HepG2 (cell line): Measurements from ENCODE around the gene OSCP1. TPM values are rescaled to one million over a fixed set of nuclear protein-coding genes. Genes with fewer than 3 reads are reported as not detected.

Experiments
- ARHGAP35 ChIP-seq: sonication (generic); formaldehyde crosslinking; IDR thresholded peaks from 2 replicates; pipeline ENCODE4 v1.9.0; 2022; ENCODE audit warnings: mild to moderate bottlenecking, inconsistent platforms, moderate library complexity, missing genetic modification reagents, borderline replicate concordance
- DZIP1 ChIP-seq: sonication (generic); formaldehyde crosslinking; IDR thresholded peaks from 2 replicates; pipeline ENCODE4 v1.5.0; 2020; ENCODE audit warnings: mild to moderate bottlenecking, missing genetic modification reagents
- HNRNPK ChIP-seq: fragments of 200-400 bp; formaldehyde crosslinking; IDR thresholded peaks from 2 replicates; pipeline ENCODE4 v1.6.1; 2018; ENCODE audit warnings: low read length, low read depth, moderate library complexity, mild to moderate bottlenecking; ENCODE audit not compliant: poor library complexity, severe bottlenecking
- KAT8 ChIP-seq: IDR thresholded peaks from 2 replicates; pipeline ENCODE4 v1.6.1; 2016; ENCODE audit warnings: missing genetic modification reagents, missing compliant biosample characterization
- LRRFIP1 ChIP-seq: sonication (generic); formaldehyde crosslinking; conservative IDR thresholded peaks from 2 replicates; pipeline ENCODE4 v1.4.0; 2020; ENCODE audit warnings: missing genetic modification reagents
- PRDM10 ChIP-seq: sonication (generic); formaldehyde crosslinking; IDR thresholded peaks from 2 replicates; pipeline ENCODE4 v1.4.0; 2020; ENCODE audit warnings: low read depth, missing genetic modification reagents
- RBFOX2 ChIP-seq: fragments of 200-400 bp; formaldehyde crosslinking; IDR thresholded peaks from 2 replicates; pipeline ENCODE4 v1.6.1; 2017; ENCODE audit warnings: low read depth, mild to moderate bottlenecking, low read length
- ZKSCAN8 ChIP-seq: IDR thresholded peaks from 2 replicates; pipeline ENCODE4 v1.6.1; 2016; ENCODE audit warnings: borderline replicate concordance, missing genetic modification reagents, missing compliant biosample characterization
- ZNF136 ChIP-seq: sonication (generic); formaldehyde crosslinking; IDR thresholded peaks from 2 replicates; pipeline ENCODE4 v1.8.1; 2022; ENCODE audit warnings: low read depth, mild to moderate bottlenecking, moderate library complexity, missing genetic modification reagents
- ZNF770 ChIP-seq: sonication (generic); formaldehyde crosslinking; IDR thresholded peaks from 2 replicates; pipeline ENCODE4 v1.5.0; 2020; ENCODE audit warnings: mild to moderate bottlenecking, missing genetic modification reagents
- ZNF775 ChIP-seq: sonication (generic); formaldehyde crosslinking; IDR thresholded peaks from 2 replicates; pipeline ENCODE4 v1.4.0; 2020; ENCODE audit warnings: missing genetic modification reagents, mild to moderate bottlenecking, moderate library complexity, borderline replicate concordance
- polyA plus RNA-seq, 8 experiments: library from polyadenylated mRNA; depleted of rRNA in 3 of 8; stranded (reverse) in 7 of 8; unstranded in 1 of 8; fragments of >200 nt; fragmentation: Illumina TruSeq in 4 of 8; extraction: Trizol in 4 of 8; gene quantifications; 2 replicates each; pipeline versions ENCODE4 v1.2.1 to v1.2.3, GENCODE V29; 2011 to 2016; ENCODE audit warnings: low read depth in 4 of 8, missing spikeins in 1 of 8, mixed read lengths in 1 of 8; ENCODE audit not compliant: insufficient read depth in 1 of 8
- total RNA-seq, 5 experiments: library from RNA; depleted of rRNA; stranded (reverse); fragments of >200 nt; fragmentation: Illumina TruSeq; extraction: Trizol; gene quantifications; 2 replicates each; pipeline ENCODE4 v1.2.3, GENCODE V29; 2016; ENCODE audit warnings: low read depth in 1 of 5

OSCP1 gene
- total and polyA plus RNA-seq, 2 of the 13 experiments (the other 11 are each of a cell fraction or from before 2014, with no cell fraction given) = 0.60 to 0.84 TPM

GRCh38 chr1:36397378-36398230, 52.6 kb downstream of the OSCP1 start, which contains the start of gene LSM10 (continued):
- TF ChIP-seq PRDM10 = no peak; the same call in 1 of the 2 replicates
- peak; percentile 89 for TF ChIP-seq RBFOX2
- peak; percentile 92 for TF ChIP-seq DZIP1 (CRISPR knock-in tag)
- no peak for TF ChIP-seq HNRNPK
- TF ChIP-seq ZKSCAN8 (CRISPR knock-in tag) = peak; percentile 69; the same call in 1 of the 2 replicates
- no peak for TF ChIP-seq ZNF770
- TF ChIP-seq ARHGAP35 (CRISPR knock-in tag) = peak; percentile 19; the same call in 1 of the 2 replicates
- TF ChIP-seq LRRFIP1 (CRISPR knock-in tag) = no peak
- no peak for TF ChIP-seq ZNF136 (CRISPR knock-in tag)
- no peak for TF ChIP-seq ZNF775
- peak; percentile 82 for TF ChIP-seq KAT8 (CRISPR knock-in tag)
